ENCODE results near the gene CHRNG.
A peak's percentile ranks its signal among the peaks of the same experiment; 100 is the strongest.

GRCh38 chr2:232537079-232537478 is 2.4 kb upstream of the CHRNG start:
- TF ChIP-seq CTCF (IDR thresholded peaks at IDR 0.05; ENCODE audit: borderline replicate concordance, extremely low read depth, low read length, poor library complexity, severe bottlenecking): peak; percentile 36
- no peak for TF ChIP-seq EZH2 (IDR thresholded peaks at IDR 0.05; ENCODE audit: borderline replicate concordance, low read depth, low read length, severe bottlenecking)
